Measurements from ENCODE around the gene MTX2. TPM values are rescaled to one million over a fixed set of nuclear protein-coding genes. Genes with fewer than 3 reads are reported as not detected.

MTX2 gene
- 29.9 and 30.7 TPM in 2 replicates for total RNA-seq

DNA sequence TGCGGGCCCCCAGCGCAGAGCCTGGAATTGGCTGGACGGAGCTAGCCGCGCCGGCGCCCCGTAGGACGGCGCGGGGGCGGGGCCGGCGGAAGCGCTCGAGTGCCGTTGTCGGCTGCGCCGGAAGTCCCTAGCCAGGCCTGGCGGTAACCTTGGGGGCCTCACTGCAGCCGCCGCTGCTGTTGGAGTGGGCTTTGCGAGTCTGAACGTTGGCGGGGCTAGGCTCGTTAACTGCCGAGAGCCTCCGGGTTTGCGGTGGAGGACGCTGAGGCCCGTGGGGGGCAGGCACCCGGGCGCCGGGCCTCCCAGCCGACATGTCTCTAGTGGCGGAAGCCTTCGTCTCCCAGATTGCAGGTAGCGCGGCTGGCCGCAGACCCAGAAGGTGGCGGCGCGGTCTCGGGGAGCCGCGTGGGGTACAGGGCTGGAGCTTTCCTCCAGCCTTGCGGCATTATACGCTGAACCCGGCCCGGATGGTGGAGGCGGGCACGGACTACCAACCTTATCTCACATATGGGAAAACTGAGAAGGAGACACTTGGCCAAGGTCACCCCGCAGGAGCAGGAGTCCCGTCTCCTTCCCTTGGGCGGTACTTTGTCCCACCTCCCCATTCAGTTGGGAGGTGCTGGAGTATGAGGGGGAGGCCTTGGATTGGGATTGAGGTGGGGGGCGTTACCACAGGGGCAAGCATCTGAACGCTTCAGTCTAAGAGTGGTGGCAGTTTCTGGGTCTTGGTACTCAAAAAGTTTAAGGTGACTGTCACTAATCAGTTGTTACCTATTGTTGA lies at the start of gene MTX2:
MTX2 (plus strand) TSS at position 124 of the 781 bp plus-strand sequence; CDS start at position 312, 188 bp downstream.
- H3K4me3 Mint-ChIP-seq = peak within 1 kb of the TSS; percentile 93
- H3K27ac Mint-ChIP-seq = peak within 1 kb of the TSS; percentile 96
- no peaks in the 10 kb centered on the region for H3K9me3 Mint-ChIP-seq
- H3K4me1 Mint-ChIP-seq = peaks cover 9% of the 10 kb centered on the region
- no peaks in the 10 kb centered on the region for H3K36me3 Mint-ChIP-seq (ENCODE audit: low read depth)
- peak; percentile 92 for DNase-seq
- H3K27me3 Mint-ChIP-seq = peaks cover 6% of the 10 kb centered on the region
- intact Hi-C loops (cut with micrococcal nuclease) = loop anchor here (2.0 to 5.0 kb wide), 2 partner anchors 23 to 267 kb away; partner anchors contain the start of gene LNPK

DNA sequence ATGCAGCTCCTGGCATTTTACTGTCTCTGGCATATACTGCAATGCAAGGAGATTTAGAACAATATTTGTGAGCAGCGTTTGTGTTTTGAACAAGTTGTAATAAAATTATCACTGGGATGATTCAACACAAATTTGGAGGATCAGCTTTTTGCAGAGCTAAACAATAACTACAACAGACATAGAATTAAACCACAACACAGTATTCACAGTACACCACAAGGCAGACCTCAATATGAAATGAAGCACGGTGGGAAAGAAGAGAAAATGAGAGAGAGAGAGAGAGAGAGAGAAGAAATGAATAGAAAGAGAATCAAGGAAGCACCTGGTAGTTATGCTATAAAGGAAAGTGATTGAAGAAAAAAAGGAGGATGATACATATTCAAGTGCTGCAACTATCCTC lies 41.4 kb upstream of the MTX2 start:
- no peaks in the 10 kb centered on the region for H3K36me3 Mint-ChIP-seq (ENCODE audit: low read depth)
- no peak for DNase-seq
- intact Hi-C loops (cut with micrococcal nuclease) = no loop called here
- no peak overlapping the region for H3K4me3 Mint-ChIP-seq
- no peak overlapping the region for H3K27ac Mint-ChIP-seq
- no peaks in the 10 kb centered on the region for H3K9me3 Mint-ChIP-seq
- no peaks in the 10 kb centered on the region for H3K4me1 Mint-ChIP-seq
- H3K27me3 Mint-ChIP-seq = peaks cover 16% of the 10 kb centered on the region

DNA sequence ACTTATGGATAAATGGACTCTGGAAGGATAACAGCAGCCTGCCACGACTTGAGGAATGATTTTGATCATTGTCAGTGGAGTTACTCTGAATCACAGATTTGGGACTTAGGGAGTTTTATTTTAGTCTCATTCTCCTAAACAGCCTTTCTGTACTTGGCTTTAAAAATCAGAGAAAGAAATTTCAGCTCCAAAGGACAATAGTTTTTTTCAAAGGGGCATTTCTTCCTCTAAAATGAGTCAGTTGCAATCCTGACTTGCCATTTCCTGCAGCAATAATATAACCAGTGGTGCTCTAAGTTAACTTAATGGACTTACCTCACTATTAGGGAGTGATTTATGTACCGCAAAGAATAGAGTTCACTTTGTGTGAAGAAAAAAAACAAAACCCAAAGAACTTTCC lies 35.1 kb upstream of the MTX2 start:
- Mint-ChIP-seq H3K9me3 (no peaks in the 10 kb centered on the region), H3K36me3 (ENCODE audit: low read depth) (no peaks in the 10 kb centered on the region)

DNA sequence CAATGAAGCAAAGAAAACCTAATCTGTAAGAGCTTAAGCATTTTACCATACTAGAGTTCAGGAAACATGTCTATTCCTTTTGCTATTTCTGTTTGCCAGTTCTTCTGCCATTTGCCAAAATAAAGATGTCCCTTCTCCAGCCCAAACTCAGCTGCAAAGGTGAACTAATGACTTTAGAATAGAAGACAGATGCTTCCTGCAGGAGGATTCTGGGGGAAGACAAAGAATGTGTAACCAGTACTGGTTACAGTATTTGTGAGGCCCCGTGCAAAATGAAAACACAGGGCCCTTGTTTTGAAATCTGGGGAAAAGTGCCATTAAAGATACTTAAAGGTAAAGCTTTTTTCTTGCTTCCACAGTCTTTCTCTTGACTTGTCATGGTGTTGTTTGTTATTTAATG lies 34.3 kb upstream of the MTX2 start:
- DNase-seq = no peak
- Mint-ChIP-seq H3K4me1 (no peaks in the 10 kb centered on the region), H3K36me3 (ENCODE audit: low read depth) (no peaks in the 10 kb centered on the region), H3K4me3 (no peak overlapping the region), H3K27ac (no peak overlapping the region), H3K27me3 (peaks cover 25% of the 10 kb centered on the region), H3K9me3 (no peaks in the 10 kb centered on the region)
- intact Hi-C loops (cut with micrococcal nuclease) = no loop called here

More for the DNA sequence above, 35.1 kb upstream of the MTX2 start:
- no peak overlapping the region for H3K4me3 Mint-ChIP-seq
- intact Hi-C loops (cut with micrococcal nuclease) = no loop called here
- no peak for DNase-seq
- peaks cover 22% of the 10 kb centered on the region for H3K27me3 Mint-ChIP-seq
- H3K27ac Mint-ChIP-seq = no peak overlapping the region
- H3K4me1 Mint-ChIP-seq = no peaks in the 10 kb centered on the region

DNA sequence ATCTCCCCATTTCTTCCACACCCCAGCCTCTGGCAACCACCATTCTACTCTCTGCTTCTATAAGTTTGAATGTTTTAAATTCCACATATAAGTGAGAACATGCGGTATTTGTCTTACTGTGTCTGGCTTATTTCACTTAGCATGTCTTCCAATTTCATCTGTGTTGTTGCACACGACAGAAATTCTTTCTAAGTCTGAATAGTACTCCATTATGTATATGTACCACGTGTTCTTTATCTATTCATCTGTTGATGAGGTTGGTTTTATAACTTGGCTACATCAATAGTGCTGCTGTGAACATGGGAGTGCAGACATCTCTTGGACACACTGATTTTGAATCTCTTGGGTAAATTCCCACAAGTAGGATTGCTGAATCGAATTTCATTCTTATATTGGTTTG lies 31.8 kb upstream of the MTX2 start:
- Mint-ChIP-seq H3K4me3 (no peak overlapping the region), H3K27ac (no peak overlapping the region), H3K27me3 (peaks cover 19% of the 10 kb centered on the region), H3K9me3 (no peaks in the 10 kb centered on the region), H3K36me3 (ENCODE audit: low read depth) (no peaks in the 10 kb centered on the region), H3K4me1 (no peaks in the 10 kb centered on the region)
- intact Hi-C loops (cut with micrococcal nuclease) = no loop called here
- no peak for DNase-seq

DNA sequence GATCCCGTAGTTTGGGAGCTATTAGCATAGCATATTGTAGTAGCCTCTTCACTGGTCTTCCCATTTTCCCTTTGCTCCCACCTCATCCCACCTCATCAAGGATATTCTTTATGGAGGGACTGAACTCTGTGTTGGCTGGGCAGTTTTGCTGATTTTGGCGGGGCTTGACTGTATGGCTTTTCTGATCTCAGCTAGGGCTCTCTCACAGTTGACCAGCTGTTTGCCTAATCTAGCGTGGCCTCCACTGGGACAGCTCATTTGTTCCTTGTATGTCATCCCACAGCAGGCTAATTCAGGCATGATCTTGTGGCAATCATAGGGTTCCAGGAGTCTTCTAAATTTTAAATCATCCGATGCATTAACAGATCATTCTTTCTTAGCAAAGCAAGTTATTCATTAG lies 30.2 kb upstream of the MTX2 start:
- Mint-ChIP-seq H3K4me1 (no peaks in the 10 kb centered on the region), H3K9me3 (no peaks in the 10 kb centered on the region), H3K27ac (no peak overlapping the region), H3K36me3 (ENCODE audit: low read depth) (no peaks in the 10 kb centered on the region), H3K27me3 (peaks cover 19% of the 10 kb centered on the region), H3K4me3 (no peak overlapping the region)
- no peak for DNase-seq
- intact Hi-C loops (cut with micrococcal nuclease) = no loop called here

DNA sequence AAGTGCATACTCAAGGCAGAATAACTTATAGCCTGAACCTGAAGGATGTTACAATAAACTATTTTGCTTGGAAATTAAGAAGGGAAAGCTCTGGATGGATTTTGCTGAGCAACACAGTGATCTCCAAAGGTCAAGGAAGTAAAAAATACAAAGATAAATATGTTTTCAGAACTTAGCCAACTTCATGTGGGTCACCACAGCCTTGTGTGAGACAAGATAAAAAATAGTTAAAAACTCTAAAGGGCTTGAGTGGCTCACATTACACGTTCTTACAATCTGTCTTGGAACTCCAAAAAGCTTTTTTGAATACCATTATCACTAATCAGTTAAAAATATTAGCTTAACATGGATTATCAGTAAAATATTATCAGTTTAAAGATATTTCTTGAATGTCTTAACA lies 28.9 kb upstream of the MTX2 start:
- H3K36me3 Mint-ChIP-seq (ENCODE audit: low read depth) = no peaks in the 10 kb centered on the region
- H3K27me3 Mint-ChIP-seq = peaks cover 19% of the 10 kb centered on the region
- no peak overlapping the region for H3K27ac Mint-ChIP-seq
- H3K4me1 Mint-ChIP-seq = no peaks in the 10 kb centered on the region
- no peak for DNase-seq
- H3K9me3 Mint-ChIP-seq = no peaks in the 10 kb centered on the region
- intact Hi-C loops (cut with micrococcal nuclease) = no loop called here
- no peak overlapping the region for H3K4me3 Mint-ChIP-seq

DNA sequence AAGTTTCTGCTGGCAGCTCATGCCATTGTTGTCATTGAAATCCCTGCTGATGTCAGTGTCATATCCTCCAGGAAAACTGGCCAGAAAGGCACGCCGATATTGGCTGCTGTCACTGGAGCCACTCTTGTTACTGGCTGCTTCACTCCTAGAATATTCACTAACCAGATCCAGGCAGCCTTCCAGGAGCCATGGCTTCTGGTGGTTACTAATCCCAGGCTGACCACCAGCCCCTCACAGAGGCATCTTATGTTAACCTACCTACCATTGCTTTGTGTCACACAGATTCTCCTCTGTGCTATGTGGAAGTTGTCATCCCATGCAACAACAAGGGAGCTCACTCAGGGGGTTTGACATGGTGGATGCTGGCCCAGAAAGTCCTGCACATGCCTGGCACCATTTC lies 27.0 kb upstream of the MTX2 start:
- H3K4me3 Mint-ChIP-seq = no peak overlapping the region
- peaks cover 17% of the 10 kb centered on the region for H3K27me3 Mint-ChIP-seq
- intact Hi-C loops (cut with micrococcal nuclease) = no loop called here
- H3K27ac Mint-ChIP-seq = no peak overlapping the region
- H3K9me3 Mint-ChIP-seq = no peaks in the 10 kb centered on the region
- DNase-seq = no peak
- no peaks in the 10 kb centered on the region for H3K36me3 Mint-ChIP-seq (ENCODE audit: low read depth)
- H3K4me1 Mint-ChIP-seq = no peaks in the 10 kb centered on the region

DNA sequence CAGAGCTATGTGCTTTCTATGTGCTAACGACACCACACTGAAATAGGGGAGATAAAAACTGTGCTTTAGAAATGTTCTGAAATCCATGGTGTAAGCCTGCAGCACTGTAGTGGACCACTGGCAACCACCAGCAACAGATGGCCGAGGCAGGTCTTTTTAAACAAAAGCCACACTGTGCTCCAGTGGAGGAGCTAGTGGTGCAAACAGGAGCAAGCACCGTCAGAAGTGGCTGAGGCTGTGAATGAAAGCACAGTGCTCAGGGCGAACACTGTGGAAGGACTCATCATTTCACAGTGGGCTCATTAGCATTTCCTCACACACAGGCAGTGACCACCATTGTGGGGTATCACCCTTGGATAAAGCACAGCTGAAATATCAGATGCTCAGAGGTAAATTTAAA lies 22.9 kb upstream of the MTX2 start:
- no peak for DNase-seq
- Mint-ChIP-seq H3K36me3 (ENCODE audit: low read depth) (no peaks in the 10 kb centered on the region), H3K4me3 (no peak overlapping the region), H3K27ac (no peak overlapping the region), H3K9me3 (no peaks in the 10 kb centered on the region), H3K27me3 (peaks cover 16% of the 10 kb centered on the region), H3K4me1 (no peaks in the 10 kb centered on the region)
- intact Hi-C loops (cut with micrococcal nuclease) = no loop called here

DNA sequence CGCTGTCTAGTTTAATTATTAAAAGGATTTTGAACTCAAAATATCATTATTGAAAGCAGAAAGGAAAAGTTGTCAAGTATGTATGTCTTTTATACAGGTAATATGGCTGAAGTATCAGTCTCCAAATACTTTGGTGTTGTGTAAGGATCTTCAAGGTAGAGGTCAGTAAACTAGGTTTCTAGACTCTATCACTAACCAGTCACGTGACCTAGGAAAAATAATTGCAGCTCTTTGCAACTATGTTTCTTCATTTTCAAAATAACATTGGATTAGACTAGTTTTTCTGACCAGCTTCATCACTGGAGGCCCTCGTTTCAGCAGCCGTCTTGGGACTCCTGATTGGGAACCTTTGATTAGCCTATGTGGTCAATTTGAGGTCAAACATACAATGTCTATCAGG lies 21.4 kb upstream of the MTX2 start:
- no peaks in the 10 kb centered on the region for H3K36me3 Mint-ChIP-seq (ENCODE audit: low read depth)
- DNase-seq = no peak

DNA sequence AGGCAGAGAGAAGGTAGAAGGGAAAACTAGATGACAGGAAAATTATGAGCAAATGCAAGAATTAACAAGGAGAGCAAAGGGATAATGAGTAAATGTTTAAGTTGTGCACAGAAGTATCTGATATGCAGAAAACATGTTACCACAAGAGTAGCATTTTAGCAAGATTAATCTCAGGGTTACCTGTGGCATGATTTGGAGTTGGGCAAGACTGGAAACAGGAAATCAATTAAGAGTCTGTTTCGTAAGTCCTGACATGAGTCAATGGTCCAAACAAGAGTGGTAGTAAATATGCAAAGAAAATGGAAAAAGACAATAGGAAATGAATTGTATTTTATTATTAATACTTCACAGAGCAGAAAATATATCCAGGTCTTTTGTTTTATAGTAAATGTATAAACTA lies 17.3 kb upstream of the MTX2 start:
- Mint-ChIP-seq H3K36me3 (ENCODE audit: low read depth) (no peaks in the 10 kb centered on the region), H3K27ac (no peak overlapping the region), H3K4me1 (no peaks in the 10 kb centered on the region), H3K4me3 (no peak overlapping the region), H3K9me3 (no peaks in the 10 kb centered on the region), H3K27me3 (peaks cover 19% of the 10 kb centered on the region)
- intact Hi-C loops (cut with micrococcal nuclease) = no loop called here
- DNase-seq = no peak

More for the DNA sequence above, 21.4 kb upstream of the MTX2 start:
- no peaks in the 10 kb centered on the region for H3K9me3 Mint-ChIP-seq
- H3K27ac Mint-ChIP-seq = no peak overlapping the region
- no peaks in the 10 kb centered on the region for H3K4me1 Mint-ChIP-seq
- H3K27me3 Mint-ChIP-seq = peaks cover 16% of the 10 kb centered on the region
- H3K4me3 Mint-ChIP-seq = no peak overlapping the region
- intact Hi-C loops (cut with micrococcal nuclease) = no loop called here

DNA sequence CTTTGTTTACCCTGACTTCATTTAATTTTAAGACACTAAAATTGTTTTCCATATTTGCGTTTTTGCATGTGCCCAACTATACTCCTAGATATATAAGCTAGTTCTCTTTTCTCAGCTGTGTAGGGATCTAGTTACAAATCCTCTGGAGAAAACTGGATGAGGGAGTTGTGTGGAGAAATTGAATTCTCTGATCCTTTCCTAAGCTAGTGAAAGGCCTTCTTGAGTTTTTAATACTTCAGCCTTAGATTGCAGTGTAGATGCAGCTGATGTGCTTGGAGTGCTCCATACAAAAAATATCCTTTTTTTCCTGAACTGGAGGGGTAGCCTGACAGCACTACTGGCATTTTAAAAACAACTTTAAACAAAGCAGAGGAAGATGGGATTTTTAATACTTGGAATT lies 8.6 kb upstream of the MTX2 start:
- Mint-ChIP-seq H3K9me3 (no peaks in the 10 kb centered on the region), H3K27me3 (peaks cover 26% of the 10 kb centered on the region), H3K27ac (no peak overlapping the region), H3K36me3 (ENCODE audit: low read depth) (no peaks in the 10 kb centered on the region), H3K4me1 (no peaks in the 10 kb centered on the region), H3K4me3 (no peak overlapping the region)
- intact Hi-C loops (cut with micrococcal nuclease) = no loop called here
- peak; percentile 8 for DNase-seq

DNA sequence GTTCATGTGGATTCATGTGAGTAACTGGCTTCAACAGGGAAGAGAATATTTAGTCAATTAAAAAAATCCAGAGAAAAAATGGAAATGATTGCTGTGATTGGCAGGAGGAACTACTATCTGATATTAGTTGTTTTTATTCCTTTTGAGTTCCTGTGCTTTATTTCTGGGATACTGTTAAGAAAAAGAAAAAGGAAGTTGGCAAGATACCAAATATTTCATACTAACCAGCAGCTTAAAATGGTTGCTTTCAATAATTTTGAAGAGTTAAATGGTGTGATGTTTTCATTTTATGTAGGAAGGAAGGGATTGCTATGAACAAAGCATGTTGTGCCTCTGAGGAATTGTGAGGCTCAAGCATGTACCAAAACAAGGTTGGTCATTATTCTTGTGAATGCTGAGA lies 8.1 kb upstream of the MTX2 start:
- Mint-ChIP-seq H3K4me3 (no peak overlapping the region), H3K9me3 (no peaks in the 10 kb centered on the region), H3K36me3 (ENCODE audit: low read depth) (no peaks in the 10 kb centered on the region), H3K27me3 (peaks cover 26% of the 10 kb centered on the region), H3K4me1 (no peaks in the 10 kb centered on the region), H3K27ac (no peak overlapping the region)
- DNase-seq = no peak
- intact Hi-C loops (cut with micrococcal nuclease) = no loop called here

DNA sequence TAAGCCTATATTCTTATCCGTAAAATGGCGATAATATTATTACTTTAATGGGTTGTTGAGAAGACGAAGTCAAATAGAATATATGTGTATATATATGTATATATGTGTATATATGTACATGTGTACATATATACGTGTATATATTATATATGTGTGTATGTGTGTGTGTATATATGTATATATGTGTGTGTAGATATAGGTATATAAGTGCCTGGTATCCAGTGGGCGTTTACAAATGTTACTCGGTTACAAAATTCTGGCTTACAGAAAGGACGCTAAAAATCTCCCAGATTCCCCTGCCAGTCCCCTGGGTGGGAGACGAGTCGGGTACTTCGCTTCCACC lies 295 bp upstream of the MTX2 start:
- H3K36me3 Mint-ChIP-seq (ENCODE audit: low read depth) = no peaks in the 10 kb centered on the region
- peaks cover 8% of the 10 kb centered on the region for H3K27me3 Mint-ChIP-seq
- no peak for DNase-seq
- intact Hi-C loops (cut with micrococcal nuclease) = loop anchor here (2.0 kb wide), 1 partner anchor 24 kb away; no protein-coding TSS in a partner anchor
- peaks cover 9% of the 10 kb centered on the region for H3K4me1 Mint-ChIP-seq
- peak overlapping the region; percentile 96 for H3K27ac Mint-ChIP-seq
- peak overlapping the region; percentile 93 for H3K4me3 Mint-ChIP-seq
- H3K9me3 Mint-ChIP-seq = no peaks in the 10 kb centered on the region

All from activated CD4-positive, alpha-beta T cell treated with anti-CD3 and anti-CD28 coated beads, Interleukin-2, amount 10 ng/mL, durations not matched to agents 24 days and 14 days (primary cell).